Measurements from ENCODE around the gene BRD7. TPM values are rescaled to one million over a fixed set of nuclear protein-coding genes. Genes with fewer than 3 reads are reported as not detected.

Gene BRD7
- total RNA-seq, 2 donors from 2014 or later = 64.1 to 91.4 TPM

DNA sequence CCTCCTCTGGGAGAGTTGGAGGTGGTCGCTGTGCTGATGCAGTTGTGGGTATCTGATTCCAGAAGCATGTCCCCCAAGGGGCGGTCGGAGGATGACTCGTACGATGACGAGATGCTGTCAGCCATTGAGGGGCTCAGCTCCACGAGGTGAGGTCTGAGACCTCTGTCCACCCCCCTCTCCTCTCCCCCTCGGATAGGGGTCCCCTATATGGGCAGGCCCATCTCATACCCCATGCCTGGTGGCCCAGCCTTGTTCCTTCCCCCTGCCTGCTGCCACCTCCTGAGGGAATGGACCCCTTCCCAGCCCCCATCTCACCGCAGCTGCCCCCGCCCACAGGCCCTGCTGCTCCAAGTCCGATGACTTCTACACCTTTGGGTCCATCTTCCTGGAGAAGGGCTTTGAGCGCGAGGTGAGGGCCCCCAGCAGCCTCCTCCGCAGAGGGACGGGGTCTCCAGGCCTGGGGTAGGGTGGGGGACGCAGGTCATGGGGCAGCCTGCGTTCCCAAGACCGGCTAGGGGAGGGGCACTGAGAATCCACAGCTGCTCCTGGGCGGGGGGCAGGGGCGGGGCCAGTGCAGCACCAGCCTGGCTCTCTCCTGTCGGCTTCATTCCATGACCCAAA is 63.2 kb downstream of the BRD7 start:
- Mint-ChIP-seq H3K9me3 (no peaks in the 10 kb centered on the region), H3K27me3 (no peaks in the 10 kb centered on the region), H3K4me3 (no peak overlapping the region), H3K4me1 (ENCODE audit: low read depth in 2 of 2) (peaks cover 13 to 36% of the 10 kb centered on the region in 2 donors), H3K36me3 (no peaks in the 10 kb centered on the region), H3K27ac (no peak overlapping the region)
- peak; percentile 59 for DNase-seq (ENCODE audit: low spot score)
- no peak for ATAC-seq

DNA sequence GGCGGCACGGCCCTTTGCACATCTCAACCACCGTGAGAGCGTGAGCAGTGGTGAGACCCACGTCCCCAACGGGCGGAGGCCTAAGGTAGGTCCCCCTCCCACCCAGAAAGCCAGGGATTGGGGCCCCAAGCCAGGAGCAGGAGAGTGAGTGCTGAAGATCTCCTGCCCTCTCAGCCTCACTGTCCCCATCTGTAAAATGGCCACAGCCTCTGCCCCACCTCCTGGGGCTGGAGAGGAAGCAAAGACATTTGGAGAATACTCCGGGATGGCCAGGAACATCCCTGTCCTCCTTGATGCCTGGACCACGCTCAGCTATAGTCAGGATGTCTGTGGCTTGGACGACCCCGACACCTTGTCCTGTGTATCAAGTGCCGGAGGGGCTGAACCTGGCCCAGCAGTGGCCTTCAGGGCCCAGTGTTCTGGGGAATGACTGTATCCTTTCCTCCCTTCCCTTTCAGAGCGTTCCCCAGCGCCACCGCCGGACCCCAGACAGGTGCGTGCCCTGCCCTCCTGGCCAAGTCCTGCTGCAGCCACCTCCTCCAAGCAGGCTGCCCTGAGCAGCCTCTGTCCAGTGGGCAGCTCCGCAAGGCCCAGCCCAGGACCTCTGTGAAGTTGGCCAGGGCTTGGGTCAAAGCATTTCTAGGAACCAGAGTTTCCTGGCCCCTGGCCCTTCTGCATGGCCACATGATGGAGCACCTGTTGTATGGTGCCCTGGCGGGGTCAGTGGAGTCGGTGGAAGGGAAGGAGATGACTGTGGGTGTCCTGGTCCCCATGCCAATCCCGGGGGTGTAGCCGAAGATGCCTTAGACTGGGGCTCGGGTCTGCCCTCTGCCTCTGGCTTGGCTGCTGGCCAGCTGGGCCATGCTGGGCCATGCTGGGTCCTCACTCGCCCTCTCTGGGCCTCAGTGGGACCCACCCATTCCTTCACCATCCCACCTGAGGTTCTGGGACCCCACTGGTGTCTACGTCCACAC is 64.0 kb downstream of the BRD7 start:
- H3K36me3 Mint-ChIP-seq = no peaks in the 10 kb centered on the region
- no peaks in the 10 kb centered on the region for H3K9me3 Mint-ChIP-seq
- peaks cover 6 to 28% of the 10 kb centered on the region in 2 donors for H3K4me1 Mint-ChIP-seq (ENCODE audit: low read depth in 2 of 2)
- no peak overlapping the region for H3K4me3 Mint-ChIP-seq
- peak overlapping the region in 1 of 2 donors; percentile 33 for H3K27ac Mint-ChIP-seq
- ATAC-seq (no peak), DNase-seq (ENCODE audit: low spot score) (no peak)
- H3K27me3 Mint-ChIP-seq = no peaks in the 10 kb centered on the region

DNA sequence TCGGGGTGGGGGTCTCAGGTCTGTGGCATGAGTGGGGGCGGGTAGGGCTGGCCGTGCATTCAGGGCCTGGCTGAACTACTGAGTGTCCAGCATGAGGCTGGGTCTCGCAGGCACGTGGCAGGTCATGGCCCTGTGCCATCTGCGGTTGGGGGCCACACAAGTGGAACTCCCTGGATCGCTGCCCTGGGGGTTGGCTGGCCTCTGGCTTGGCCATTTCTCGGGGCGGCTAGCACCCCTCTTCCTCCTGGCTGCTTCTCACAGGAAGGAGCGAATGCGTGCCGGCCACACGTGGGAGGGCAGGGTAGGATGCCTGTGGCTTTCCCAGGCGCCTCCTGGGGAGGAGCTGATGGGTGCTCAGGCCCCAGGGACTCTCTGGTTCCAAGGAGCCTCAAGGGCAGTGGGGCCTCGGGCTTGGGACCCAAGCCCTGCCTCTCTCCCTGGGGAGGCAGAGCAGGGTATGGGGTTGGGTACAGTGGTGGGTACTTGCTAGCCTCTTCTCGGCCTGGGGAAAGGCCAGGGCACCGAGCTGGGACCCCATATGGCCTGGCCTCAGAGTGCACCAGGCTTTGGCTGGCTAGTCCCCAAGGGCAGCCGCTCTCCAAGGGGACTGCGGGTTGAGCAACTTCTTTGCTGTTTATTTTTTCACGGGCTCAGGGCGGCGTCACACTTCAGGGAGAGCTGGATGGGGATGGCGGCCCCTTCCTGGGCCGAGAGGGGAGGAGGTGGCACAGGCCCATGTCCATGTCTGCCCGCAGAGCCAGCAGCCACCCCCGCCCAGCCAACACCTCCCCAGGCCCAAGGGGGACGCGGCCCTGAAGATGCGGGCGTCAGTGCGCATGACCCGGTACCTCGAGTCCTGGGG is 65.0 kb downstream of the BRD7 start:
- DNase-seq (ENCODE audit: low spot score) (peak; percentile 54), ATAC-seq (peak in 1 of 2 donors; percentile 2)

DNA sequence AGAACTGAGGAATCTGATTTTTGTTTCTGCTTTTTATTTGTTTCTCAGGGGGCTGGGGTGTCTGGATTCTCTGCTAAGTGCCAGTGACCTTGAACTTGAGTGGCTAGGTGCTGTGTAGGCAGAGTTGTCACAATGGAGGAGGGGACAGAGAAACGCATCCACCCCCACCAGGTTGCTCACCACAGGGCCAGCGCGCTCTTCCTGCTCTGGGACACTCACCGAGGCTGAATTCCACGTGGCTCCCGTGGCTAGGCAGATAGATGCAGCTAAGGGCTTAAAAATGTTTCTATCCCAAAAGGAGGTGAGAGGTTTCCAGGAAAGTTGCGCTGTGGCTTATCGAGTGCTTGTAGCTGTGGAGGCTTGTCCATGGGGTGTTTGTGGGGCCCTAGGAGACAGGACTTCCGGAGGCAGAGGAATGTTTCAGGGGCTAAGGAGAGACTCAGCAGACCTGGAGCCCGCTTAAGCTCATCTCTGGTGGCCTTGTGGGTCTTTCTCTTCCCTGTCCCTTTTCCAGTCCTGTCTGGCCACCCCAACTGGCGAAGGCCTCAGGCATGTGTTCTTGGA is 65.7 kb downstream of the BRD7 start:
- ATAC-seq (no peak), DNase-seq (ENCODE audit: low spot score) (peak; percentile 55)
- no peak overlapping the region for H3K4me3 Mint-ChIP-seq
- H3K36me3 Mint-ChIP-seq = no peaks in the 10 kb centered on the region
- H3K4me1 Mint-ChIP-seq (ENCODE audit: low read depth in 2 of 2) = peaks cover 0 to 25% of the 10 kb centered on the region in 2 donors
- H3K27ac Mint-ChIP-seq = peak overlapping the region; percentile 52 to 74
- no peaks in the 10 kb centered on the region for H3K9me3 Mint-ChIP-seq
- H3K27me3 Mint-ChIP-seq = no peaks in the 10 kb centered on the region

More for the DNA sequence above, 65.0 kb downstream of the BRD7 start:
- H3K4me1 Mint-ChIP-seq (ENCODE audit: low read depth in 2 of 2) = peaks cover 0 to 25% of the 10 kb centered on the region in 2 donors
- peak overlapping the region; percentile 52 to 74 for H3K27ac Mint-ChIP-seq
- no peaks in the 10 kb centered on the region for H3K36me3 Mint-ChIP-seq
- no peaks in the 10 kb centered on the region for H3K27me3 Mint-ChIP-seq
- no peak overlapping the region for H3K4me3 Mint-ChIP-seq
- H3K9me3 Mint-ChIP-seq = no peaks in the 10 kb centered on the region

DNA sequence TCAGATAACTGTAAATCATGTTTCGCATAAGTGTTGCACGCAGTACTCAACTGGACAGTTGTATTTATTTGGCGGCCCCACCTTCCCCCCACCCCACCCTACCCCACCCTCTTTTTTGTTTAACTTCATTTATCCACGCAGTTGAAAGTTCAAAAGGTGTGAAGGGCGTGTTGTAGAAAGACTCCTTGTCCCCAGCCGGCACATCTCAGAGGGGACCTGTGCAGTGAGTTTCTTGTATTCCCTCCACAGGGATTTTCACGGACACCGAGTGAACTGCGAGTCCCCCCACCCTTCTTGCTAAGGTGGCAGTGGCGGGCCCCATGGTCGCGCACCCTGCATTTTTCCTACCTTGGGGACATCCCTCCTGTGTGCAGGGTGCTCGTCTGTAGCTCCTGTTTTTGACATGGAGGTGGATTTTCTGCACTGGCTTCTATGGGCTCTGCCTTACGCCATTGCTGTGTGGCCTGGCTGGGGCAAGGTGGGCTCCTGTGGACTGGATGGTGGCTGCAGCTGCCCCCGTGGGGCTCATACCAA is 66.2 kb downstream of the BRD7 start:
- ATAC-seq = no peak
- H3K4me3 Mint-ChIP-seq = no peak overlapping the region
- no peak for DNase-seq (ENCODE audit: low spot score)
- no peaks in the 10 kb centered on the region for H3K36me3 Mint-ChIP-seq
- H3K27me3 Mint-ChIP-seq = no peaks in the 10 kb centered on the region
- peak overlapping the region; percentile 52 to 74 for H3K27ac Mint-ChIP-seq
- peaks cover 0 to 25% of the 10 kb centered on the region in 2 donors for H3K4me1 Mint-ChIP-seq (ENCODE audit: low read depth in 2 of 2)
- H3K9me3 Mint-ChIP-seq = no peaks in the 10 kb centered on the region

DNA sequence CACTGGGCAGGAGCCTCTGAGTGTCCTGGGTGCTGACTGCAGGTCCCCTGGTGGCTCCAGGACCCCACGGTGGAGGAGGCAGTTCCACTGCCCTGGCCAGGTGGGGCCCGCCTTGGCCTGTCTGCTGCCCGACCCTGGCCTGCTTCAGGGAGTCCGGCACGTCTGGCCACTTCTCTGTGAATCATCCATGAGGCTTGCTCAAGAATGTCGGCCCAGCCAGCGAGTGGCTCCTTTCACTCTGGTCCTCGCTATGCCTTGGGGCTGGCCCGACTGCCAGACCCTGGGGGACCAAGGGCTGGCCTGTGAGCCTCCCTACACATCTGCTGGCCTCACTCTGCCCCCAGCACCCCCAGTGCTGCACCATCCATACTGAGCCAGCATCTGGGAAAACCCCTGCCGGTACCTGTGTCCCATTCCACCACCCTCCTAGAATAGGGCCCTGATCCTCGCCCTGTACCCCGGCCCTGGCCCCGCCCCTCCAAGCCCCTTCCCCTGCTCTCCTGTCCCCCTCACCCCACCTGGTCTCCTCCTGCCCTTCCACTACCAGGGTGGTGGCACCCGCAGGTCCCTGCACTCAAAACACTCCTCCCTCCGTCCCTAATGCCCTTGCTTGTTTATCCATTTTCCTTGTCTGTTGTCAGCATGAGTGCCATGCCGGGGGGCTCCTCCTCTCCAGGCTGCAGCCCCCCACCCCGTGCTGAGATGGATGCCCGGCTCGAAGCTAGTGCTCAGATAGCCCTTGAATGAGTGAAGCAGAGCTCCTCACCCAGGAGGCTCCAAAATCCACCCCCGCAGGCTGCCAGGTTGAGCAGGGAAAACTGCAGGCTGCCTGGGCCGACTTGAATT is 66.9 kb downstream of the BRD7 start:
- H3K36me3 Mint-ChIP-seq = no peaks in the 10 kb centered on the region
- DNase-seq (ENCODE audit: low spot score) (peak; percentile 58), ATAC-seq (no peak)
- H3K27ac Mint-ChIP-seq = no peak overlapping the region
- no peaks in the 10 kb centered on the region for H3K9me3 Mint-ChIP-seq
- peaks cover 0 to 18% of the 10 kb centered on the region in 2 donors for H3K4me1 Mint-ChIP-seq (ENCODE audit: low read depth in 2 of 2)
- H3K4me3 Mint-ChIP-seq = no peak overlapping the region
- no peaks in the 10 kb centered on the region for H3K27me3 Mint-ChIP-seq

DNA sequence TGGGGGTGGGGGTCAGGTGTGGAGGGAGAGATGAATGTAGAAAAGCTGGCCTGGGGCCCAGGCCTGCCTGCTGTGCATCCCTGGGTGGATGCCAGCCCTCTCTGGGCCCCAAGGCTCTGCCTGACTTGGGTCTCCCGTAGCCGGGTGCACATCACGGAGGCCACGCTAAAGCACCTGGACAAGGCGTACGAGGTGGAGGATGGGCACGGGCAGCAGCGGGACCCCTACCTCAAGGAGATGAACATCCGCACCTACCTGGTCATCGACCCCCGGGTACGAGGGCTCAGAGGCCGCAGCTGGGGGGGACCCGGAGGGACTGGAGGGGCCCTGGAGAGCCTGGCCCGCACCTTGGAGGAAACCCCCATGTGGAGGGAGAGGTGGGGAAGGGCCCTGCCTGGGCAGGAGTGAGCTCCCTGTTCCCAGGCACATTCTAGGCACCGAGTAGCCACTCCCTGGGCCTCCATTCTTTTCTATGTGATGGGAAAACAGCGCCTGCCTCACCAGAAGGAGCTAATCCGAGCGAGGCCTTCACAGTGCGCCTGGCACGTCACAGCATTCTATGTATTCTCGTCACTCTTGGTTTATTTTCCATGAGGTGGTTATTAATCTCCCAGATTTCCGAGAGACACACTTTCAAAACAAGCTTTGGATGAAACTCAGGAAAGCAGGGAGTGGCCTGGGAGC is 67.7 kb downstream of the BRD7 start:
- Mint-ChIP-seq H3K27me3 (no peaks in the 10 kb centered on the region), H3K27ac (no peak overlapping the region), H3K9me3 (no peaks in the 10 kb centered on the region), H3K4me1 (ENCODE audit: low read depth in 2 of 2) (peaks cover 0 to 21% of the 10 kb centered on the region in 2 donors), H3K4me3 (no peak overlapping the region), H3K36me3 (no peaks in the 10 kb centered on the region)
- ATAC-seq = no peak
- peak; percentile 46 for DNase-seq (ENCODE audit: low spot score)

DNA sequence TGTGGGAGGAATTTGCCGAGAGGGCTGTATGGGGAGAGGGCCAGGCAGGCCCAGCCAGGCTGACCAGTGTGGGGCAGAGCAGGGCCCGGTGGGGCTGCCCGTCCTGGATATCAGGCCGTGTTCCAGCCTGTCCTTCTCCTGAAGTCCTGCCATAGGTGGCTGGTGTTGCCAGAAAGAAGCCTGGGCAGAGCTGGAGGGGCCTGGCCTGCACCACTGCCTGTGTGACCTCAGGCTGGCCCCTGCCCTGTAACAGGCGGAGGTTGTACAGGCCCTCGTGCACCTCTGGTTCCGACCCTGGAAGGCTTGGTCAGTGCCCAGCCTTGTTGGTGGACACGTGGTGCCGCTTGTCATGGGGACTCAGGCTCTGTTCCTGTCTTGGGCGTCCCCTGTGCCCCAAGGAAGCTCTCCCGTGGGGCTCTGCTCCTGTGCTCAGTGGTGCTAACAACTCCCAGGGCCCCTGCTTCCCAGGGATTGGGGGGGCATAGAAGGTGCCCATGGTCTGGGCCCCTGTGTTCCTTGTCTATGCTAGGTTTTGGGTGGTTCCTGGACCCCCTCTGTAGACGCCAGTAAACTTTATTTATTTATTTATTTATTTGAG is 69.2 kb downstream of the BRD7 start:
- H3K9me3 Mint-ChIP-seq = no peaks in the 10 kb centered on the region
- no peaks in the 10 kb centered on the region for H3K36me3 Mint-ChIP-seq
- peak; percentile 29 for DNase-seq (ENCODE audit: low spot score)
- H3K27ac Mint-ChIP-seq = no peak overlapping the region
- no peaks in the 10 kb centered on the region for H3K27me3 Mint-ChIP-seq
- H3K4me3 Mint-ChIP-seq = no peak overlapping the region
- peaks cover 0 to 28% of the 10 kb centered on the region in 2 donors for H3K4me1 Mint-ChIP-seq (ENCODE audit: low read depth in 2 of 2)
- ATAC-seq = no peak

DNA sequence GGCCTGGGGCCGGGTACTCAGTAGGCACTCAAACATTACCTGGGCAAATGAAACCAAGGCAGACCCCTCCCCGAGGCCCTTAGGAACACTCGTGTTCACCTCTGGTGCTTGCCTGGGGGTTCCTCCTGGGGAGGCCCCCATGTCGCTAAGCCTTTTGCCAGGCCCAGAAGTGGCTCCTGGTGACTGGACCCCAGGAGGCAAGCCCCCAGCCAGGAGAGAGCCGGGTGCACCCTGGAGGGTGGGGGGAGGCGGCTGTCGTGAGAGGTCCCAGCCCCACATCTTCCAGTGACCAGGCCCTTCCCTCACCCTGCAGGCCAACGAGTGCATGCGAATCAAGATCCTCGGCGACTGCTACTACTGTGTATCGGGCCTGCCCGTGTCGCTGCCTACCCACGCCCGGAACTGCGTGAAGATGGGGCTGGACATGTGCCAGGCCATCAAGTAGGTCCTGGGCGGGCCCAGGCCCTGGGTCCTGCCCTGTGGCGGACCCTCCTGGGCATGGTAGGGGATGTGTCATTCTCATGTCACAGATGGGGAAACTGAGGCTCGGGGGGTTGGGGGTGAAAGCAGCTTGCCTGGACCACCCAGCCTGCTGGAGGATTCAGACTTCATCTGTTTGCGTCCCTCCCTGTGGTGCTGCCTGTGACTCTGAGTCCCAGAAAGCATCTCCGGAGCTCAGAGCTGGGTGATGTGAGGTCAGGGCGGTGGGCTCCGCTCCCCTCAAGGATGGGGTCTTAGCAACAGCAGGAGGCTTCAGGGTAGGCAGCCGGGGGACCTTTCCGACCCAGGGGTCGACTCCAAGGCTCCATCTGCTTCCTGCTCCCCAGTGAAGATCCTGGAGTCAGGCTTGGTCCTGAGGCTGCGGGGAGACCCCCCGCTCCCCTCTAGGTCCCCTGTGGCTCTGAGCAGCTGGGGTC is 69.9 kb downstream of the BRD7 start:
- peaks cover 0 to 25% of the 10 kb centered on the region in 2 donors for H3K4me1 Mint-ChIP-seq (ENCODE audit: low read depth in 2 of 2)
- H3K36me3 Mint-ChIP-seq = no peaks in the 10 kb centered on the region
- H3K4me3 Mint-ChIP-seq = no peak overlapping the region
- DNase-seq (ENCODE audit: low spot score) (peak; percentile 49), ATAC-seq (no peak)
- no peaks in the 10 kb centered on the region for H3K27me3 Mint-ChIP-seq
- H3K27ac Mint-ChIP-seq = peak overlapping the region in 1 of 2 donors; percentile 69
- H3K9me3 Mint-ChIP-seq = no peaks in the 10 kb centered on the region

DNA sequence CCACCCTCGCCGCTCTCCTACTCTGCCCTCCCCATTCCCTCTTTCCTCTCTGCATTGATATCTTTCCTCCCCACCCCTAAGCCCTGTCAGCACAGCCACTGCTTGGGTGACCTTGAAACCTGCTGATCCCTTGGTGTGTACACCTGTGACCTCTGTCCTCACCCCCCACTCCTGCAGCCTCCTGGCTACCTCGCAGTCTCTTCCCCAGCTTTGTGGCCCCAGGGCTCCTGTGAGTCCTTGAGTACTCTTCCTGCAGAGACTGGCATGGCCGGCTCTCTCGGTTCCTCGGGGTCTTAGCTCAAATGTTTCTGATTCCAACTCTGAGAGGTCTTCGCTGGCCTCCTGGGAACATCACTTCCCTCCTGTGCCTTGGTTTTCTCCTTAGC is 70.7 kb downstream of the BRD7 start:
- Mint-ChIP-seq H3K4me1 (ENCODE audit: low read depth in 2 of 2) (peaks cover 0 to 21% of the 10 kb centered on the region in 2 donors), H3K27me3 (no peaks in the 10 kb centered on the region), H3K27ac (peak overlapping the region in 1 of 2 donors; percentile 69), H3K9me3 (no peaks in the 10 kb centered on the region), H3K4me3 (no peak overlapping the region), H3K36me3 (no peaks in the 10 kb centered on the region)
- ATAC-seq = no peak
- DNase-seq (ENCODE audit: low spot score) = peak; percentile 45

All from natural killer cell treated with Interleukin-12 subunit alpha and Interleukin-12 subunit beta and Interleukin-15 and Interleukin-18, amount 100 ng/mL, for 72 hours (primary cell).